GM21576 (cell line): Measurements from ENCODE around the gene GHR.
A peak's percentile ranks its signal among the peaks of the same experiment; 100 is the strongest.
"Not testable (repeated sequence)": the region's sequence is repeated elsewhere in the genome, so short reads cannot be mapped to it uniquely, and the experiment has no call there.

ENCODE experiments used
- ATAC-seq: cut with Tn5 transposase; IDR thresholded peaks from one replicate; pipeline ENCODE4 v1.9.1; 2021; ENCODE audit warnings: mild to moderate bottlenecking, moderate library complexity; ENCODE audit not compliant: unreplicated experiment

The GHR gene

GRCh38 chr5:42689391-42689790, 266.2 kb downstream of the GHR start:
- ATAC-seq = no peak

- no peak for ATAC-seq
Measured at GRCh38 chr5:42691413-42691937, 268.2 kb downstream of the GHR start.

GRCh38 chr5:42701351-42702059, 278.3 kb downstream of the GHR start:
- no peak for ATAC-seq

- ATAC-seq = no peak
Measured at GRCh38 chr5:42703238-42703637, 280.0 kb downstream of the GHR start.

GRCh38 chr5:42715785-42716184, 292.5 kb downstream of the GHR start:
- ATAC-seq = no peak

- peak; percentile 87 for ATAC-seq
Measured at GRCh38 chr5:42718591-42718990, 295.4 kb downstream of the GHR start.

- no peak for ATAC-seq
Measured at GRCh38 chr5:42719034-42719433, 295.8 kb downstream of the GHR start.

GRCh38 chr5:42720251-42720650, 297.0 kb downstream of the GHR start:
- no peak for ATAC-seq

GRCh38 chr5:42721484-42721883, 298.2 kb downstream of the GHR start:
- no peak for ATAC-seq

GRCh38 chr5:42734531-42735058, 311.4 kb downstream of the GHR start:
- not testable (repeated sequence) for ATAC-seq

- ATAC-seq = no peak
Measured at GRCh38 chr5:42740920-42741319, 317.7 kb downstream of the GHR start.

- ATAC-seq = no peak
Measured at GRCh38 chr5:42745426-42745825, 322.2 kb downstream of the GHR start.

- ATAC-seq = no peak
Measured at GRCh38 chr5:42745856-42746255, 322.6 kb downstream of the GHR start.

GRCh38 chr5:42749020-42749419, 325.8 kb downstream of the GHR start:
- no peak for ATAC-seq

- no peak for ATAC-seq
Measured at GRCh38 chr5:42750507-42750906, 327.3 kb downstream of the GHR start.

- ATAC-seq = no peak
Measured at GRCh38 chr5:42751044-42751443, 327.8 kb downstream of the GHR start.

GRCh38 chr5:42753099-42753498, 329.9 kb downstream of the GHR start:
- ATAC-seq = no peak

GRCh38 chr5:42756606-42757601, 333.7 kb downstream of the GHR start, which contains the start of gene CCDC152:
CCDC152 (plus strand) TSS chr5:42756818; CDS start chr5:42759122, 2,304 bp downstream.
- peak; percentile 76 for ATAC-seq

GRCh38 chr5:42759456-42759855, 336.2 kb downstream of the GHR start:
- no peak for ATAC-seq

- ATAC-seq = no peak
Measured at GRCh38 chr5:42760426-42760825, 337.2 kb downstream of the GHR start.

- no peak for ATAC-seq
Measured at GRCh38 chr5:42761791-42762190, 338.6 kb downstream of the GHR start.
